HG02588 (cell line): ENCODE measurements around the gene URI1.

Source experiments
- ATAC-seq: cut with Tn5 transposase; IDR thresholded peaks from one replicate; pipeline ENCODE4 v1.9.1; 2021; ENCODE audit warnings: mild to moderate bottlenecking, moderate library complexity; ENCODE audit not compliant: unreplicated experiment

The URI1 gene

DNA sequence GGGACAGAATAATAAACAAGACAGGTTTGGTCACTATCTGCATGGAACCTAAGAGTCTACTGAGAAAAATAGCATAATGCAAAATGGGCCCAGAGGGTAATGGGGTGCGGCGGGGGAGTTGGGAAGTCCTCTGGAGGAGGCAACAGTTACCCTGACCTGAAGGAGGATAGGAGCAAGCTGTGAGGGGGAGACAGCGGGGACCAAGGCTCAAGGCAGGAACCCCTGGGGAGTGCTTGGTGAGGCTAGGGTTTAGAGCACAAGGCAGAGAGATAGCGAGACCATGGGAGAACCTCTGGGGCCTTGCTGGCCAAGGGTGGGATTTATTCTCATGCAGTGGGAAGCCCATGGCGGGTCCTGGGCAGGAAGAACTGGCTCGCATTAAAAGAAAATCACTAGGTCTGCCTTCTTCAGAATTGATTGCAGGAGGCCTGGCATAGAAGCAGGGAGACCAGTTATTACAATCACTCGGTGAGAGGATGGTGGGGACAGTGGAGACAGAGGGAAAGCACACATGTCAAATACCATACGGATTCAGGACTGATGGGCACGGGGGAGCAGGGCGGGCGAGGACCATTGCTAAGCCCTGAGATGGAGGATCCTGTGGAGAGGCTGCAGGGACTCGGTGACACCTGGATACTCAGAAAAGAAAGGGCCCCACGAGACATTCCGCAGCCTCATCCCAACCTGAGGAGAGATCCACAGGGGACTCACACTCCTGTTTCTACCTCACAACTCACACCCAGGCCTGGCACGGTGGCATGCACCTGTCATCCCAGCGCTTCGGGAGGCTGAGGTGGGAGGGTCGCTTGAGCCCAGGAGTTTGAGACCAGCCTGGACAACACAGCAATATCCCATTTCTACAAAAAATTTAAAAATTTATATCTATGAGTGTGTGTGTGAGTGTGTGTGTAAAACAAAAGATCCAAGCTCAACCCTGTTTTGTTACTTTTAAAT lies 110.4 kb downstream of the URI1 start:
- no peak for ATAC-seq

DNA sequence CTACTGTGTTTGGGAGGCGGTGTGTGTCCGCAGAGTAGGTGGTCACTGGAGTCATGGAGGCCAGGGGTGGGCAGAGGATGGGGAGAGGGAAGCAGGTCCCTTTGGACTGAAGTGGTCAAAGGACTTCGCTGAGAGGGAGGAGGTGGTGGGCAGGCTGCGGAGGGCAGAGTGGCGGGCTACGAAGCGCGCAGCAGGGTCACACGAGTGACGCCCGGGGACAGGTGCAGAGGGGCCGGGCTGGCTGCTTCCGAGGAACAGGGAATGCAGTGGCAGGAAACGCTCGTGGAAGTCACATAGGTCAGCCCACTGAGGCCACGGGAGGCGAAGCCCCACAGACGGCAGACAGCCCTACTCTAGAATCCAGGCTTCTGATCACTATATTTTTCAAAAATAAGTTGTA lies 111.5 kb downstream of the URI1 start:
- no peak for ATAC-seq

DNA sequence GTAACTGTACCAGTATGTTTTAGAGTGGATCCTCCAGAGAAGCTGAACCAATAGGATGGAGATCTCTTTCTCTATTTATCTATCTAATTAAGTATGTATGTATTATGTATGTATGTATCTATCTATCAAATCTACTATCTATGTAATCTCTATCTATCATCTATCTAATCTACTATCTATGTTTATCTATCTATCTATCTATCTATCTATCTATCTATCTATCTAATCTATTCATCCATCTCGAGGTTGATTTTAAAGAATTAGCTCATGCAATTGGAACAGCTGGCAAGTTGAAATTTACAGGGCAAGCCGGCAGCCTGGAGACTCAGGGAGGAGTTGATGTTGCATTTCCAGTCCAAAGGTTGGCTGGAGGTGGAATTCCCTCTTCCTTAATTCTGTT lies 112.2 kb downstream of the URI1 start:
- no peak for ATAC-seq

DNA sequence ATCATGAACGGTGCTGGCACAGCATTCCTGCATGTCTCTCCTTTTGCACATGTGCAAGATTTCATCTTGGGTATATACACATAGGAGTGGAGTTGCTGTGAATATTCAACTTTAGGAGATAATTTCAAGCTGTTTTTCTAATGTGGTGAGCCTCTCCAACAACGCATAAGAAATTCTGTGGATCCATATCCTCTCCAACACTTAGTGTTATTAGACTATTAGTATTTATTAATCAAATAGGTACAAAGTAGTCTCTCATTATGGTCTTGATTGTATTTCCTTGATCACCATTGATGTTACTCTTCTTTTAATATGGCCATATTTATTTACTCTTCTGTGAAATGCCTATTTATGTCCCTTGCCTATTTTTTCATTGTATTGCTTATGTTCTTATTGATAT lies 114.5 kb downstream of the URI1 start:
- ATAC-seq, result no peak

DNA sequence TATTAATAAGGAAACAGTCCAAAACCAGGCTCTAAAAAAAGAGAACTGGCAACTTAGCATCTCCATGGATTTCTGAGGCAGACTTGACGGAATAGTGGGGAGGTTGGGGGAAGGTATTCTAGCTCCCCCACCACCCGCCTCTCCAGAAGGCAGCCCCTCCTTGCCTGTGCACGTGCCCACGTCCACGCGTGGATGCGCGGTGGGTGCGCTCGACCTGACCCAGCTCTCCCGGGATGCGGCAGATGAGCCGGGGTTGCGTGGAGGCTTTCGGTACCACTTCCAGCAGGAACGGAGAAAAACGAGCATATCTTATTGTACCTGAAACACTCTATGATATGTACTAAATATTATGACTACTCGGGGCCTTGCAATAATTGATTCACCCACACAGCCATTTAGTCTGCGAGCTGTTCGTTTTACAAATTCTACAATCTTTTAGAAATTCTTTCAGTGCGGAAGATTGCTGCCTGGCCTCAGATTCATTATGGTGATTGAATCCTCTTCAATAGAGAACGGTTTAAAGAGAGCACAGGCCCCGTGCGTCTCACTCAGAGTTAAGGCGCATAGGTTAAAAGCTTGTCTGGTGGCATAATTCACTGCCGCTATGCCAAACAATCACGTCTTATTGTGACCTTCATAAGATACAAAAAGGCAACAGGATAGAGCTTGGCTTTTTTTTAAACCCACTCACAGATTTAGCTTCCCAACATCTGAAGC lies 117.9 kb downstream of the URI1 start:
- no peak for ATAC-seq

DNA sequence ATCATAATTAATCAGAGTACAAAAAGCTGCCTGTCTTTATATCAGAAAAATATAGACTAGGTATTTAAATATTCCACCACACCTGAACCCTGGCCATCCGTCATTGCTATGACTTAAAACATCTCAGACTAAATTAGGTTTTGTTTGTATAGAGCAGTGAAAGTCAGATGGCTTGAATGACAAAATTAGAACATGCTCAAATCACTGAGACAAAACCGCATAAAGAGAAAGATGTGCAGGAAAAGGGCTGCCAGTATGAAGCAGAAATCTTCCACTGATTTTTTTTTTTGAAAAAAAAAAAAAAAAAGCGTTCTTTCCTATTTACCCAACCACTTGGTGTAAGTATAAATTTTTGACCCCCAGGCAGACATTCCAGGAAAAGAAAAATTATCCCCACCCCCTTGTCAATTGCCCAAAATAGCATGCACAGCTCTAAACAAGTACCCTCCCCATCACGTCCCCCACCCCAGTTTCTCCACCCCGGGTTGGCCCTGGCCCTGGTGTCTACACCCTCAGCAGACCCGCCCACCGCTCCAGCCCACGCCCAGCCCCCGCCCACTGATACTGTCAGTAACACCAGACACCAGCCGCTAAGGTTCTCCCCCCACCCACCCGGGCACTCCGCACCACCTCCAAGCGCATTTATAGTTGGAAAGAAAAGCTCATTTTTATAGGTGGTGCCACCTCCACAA lies 118.6 kb downstream of the URI1 start:
- ATAC-seq, result no peak

DNA sequence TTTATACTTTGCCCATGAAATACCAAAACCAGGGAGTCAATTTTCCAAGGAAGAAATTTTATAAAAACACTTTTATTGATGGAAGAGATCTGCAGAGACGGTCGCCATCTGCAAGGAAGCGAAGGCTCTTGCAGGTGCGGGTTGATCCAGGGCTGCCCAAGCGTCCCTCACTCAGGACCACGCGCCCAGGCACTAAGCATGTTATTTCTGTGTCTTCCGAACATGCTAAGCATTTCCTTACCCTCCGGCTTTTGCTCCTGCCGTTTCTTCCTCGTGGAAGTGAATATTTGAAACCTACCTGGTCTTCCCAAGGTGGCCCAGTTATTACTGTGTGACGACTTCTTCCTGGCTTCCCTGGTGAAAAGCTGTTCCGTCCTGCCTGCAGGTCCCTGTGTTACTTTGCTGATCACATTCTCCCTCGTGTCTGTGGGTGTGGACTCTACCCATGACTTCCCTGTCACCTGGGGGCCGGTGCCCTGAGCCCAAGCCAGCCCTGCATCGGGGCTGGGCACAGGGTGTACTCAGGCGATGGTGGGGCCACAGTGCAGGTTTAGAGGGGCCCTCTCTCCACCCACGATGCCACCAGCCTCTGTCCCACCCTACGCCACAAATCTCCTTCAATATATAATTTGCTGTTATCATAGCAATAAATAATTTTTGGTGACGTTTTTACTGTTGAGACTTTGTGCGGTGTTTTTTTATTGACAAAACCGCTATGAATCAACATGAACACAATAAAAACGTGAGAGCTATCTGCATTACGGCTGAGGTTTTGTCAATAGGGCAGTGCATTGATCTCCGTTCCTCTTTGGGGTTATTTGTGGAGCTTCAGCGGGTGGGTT lies 119.4 kb downstream of the URI1 start:
- no peak for ATAC-seq

DNA sequence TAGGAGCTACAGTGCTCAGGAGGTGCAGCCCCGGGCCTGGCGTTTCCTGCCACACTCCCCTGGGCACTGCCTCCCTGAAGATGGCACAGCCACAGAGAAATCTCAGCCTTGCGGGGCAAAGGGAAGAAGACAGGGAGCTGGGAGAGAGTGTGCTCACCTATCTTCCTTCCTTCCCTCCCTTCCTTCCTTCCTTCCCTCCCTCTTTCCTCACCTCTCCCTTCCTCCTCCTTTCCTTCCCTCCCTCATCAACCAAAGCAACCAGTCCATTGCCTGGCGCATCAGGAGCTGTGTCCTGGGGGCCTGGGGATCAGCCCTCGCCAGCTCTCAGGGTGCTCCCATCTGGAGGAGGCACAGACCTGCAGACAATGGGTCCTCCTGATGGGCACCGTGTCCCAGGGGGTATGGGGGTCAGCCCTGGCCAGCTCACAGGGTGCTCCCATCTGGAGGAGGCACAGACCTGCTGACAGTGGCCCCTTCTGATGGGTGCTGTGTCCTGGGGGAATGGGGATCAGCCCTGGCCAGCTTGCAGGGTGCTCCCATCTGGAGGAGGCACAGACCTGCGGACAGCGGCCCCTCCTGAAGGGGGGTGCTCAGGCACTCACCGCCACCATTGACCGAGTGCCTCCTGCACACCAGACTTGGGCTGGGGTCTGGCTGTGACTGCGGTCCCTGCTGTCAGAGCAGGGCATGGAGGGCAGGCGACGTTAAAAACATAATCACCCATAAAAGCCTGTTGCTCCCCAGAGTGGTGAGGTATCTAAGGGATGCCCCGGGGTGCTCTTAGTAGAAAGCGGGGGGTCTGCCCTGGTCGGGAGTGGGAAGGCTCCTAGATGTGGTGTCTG lies 120.2 kb downstream of the URI1 start:
- ATAC-seq, result no peak

DNA sequence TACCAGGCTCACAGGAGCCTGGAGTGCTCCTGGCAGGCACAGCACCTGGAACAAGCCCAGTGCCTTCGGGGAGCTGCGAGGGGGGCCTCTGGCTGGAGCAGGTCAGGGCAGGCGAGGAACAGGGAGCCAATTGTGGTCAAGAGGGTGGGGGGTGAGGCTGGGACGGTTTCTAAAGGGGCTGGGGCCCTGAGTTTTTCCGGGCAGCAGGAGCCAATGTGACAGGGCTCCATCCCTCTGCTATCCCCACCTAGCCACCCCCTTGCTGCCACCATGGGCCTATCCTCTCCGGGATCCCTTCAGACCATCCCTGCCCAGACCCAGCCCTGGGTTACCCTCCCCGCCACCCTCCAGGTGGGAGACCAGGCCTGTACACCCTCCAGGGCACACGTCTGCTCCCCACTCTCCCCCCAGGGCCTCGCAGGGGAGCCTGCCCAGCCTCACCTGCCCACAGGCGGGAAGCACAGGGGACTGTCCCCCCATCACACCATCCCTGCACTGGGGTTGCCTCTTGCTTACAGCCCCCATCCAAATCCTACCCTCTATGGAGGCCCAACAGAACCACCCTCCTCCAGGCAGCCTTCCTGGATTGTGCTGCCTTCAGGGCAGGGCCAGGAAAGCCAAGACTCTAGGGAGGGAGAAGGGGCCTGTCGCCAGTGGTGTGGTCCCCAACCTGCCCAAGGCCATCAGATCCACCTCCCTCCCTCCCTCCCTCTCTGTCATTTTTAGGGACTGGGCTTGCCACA lies 121.0 kb downstream of the URI1 start:
- ATAC-seq, result no peak

DNA sequence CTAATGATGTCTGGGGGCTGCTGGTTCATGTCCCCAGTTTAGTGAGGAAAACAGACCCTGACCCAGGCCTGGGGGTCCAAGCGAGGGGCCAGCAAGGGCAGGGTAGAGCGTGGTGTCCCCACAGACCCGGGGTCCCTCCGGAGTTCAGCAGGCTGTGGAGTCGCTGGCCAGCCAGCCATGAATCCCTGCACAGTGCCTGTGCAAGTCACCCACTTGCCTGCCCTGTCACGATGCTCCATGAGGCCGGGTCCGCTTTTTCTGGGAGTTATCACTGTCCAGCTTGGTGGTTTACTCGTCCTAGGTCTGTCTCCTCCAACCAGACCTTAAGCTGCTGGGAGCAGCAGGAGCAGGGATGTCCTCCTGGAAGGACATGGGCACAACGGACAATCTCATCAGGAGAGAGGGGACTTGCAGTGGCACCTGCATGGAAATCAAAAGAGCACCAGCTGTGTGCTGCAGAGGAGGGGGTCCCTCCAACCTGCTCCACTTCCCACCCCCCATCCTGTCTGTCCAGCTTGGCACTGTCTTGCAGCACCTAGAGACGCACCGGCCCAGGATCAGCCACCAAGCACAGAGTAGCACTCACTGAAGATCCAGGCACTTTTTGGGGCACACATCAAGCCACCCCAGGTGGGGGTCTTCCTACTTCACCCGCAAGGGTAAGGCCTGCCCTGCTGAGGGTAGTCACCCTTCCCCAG lies 121.8 kb downstream of the URI1 start:
- ATAC-seq, result no peak

DNA sequence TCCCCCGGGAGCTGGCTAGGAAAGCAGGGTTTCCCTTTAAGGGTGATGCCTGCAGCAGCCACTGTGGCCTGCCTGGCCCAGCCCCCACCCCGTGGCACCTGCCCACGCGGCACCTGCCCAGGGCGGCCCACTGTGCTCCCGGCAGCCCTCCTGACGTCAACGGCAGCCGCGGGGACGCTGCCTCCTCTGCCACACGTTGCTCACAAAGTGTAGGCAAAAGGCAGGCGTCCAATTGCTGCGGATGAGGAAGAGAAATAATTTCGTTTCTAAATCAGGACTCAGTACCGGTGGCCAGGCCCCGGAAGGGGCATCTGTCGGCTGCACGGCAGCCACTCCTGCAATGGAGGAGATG lies 122.3 kb downstream of the URI1 start:
- ATAC-seq, result no peak

DNA sequence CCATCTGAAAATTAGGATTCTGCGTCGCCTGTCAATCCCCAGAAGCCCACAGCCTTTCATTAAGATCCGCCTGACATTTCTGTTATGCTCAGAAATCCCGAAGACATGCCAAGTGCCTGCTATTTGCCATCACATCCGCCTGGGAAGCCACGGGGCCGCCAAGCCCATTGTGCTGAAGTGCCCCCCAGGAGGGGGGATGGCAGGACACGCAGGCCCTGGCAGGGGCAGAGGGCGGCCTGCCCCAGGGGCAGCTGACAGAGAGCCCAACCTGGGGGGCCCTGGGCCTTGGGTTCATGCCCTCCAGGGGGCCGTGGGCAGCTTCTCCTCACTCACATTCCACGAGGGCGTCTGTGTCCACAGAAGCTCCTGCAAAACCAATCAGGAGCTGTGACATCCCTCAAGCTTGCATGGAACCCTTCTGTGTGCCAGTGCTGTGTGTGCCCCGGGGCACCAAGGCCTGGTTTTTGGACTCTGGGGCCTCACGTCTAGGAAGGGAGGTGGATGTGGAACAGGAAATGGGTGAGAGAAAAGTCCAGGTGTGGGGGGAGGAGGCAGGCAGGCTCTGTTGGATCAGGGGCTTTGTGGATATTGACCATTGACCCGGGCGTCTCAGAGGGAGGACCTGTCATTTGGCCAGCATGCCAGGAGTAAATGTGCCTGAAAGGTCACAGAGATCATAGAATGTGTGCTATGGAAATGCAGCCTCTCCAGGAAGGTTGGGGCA lies 122.9 kb downstream of the URI1 start:
- no peak for ATAC-seq

DNA sequence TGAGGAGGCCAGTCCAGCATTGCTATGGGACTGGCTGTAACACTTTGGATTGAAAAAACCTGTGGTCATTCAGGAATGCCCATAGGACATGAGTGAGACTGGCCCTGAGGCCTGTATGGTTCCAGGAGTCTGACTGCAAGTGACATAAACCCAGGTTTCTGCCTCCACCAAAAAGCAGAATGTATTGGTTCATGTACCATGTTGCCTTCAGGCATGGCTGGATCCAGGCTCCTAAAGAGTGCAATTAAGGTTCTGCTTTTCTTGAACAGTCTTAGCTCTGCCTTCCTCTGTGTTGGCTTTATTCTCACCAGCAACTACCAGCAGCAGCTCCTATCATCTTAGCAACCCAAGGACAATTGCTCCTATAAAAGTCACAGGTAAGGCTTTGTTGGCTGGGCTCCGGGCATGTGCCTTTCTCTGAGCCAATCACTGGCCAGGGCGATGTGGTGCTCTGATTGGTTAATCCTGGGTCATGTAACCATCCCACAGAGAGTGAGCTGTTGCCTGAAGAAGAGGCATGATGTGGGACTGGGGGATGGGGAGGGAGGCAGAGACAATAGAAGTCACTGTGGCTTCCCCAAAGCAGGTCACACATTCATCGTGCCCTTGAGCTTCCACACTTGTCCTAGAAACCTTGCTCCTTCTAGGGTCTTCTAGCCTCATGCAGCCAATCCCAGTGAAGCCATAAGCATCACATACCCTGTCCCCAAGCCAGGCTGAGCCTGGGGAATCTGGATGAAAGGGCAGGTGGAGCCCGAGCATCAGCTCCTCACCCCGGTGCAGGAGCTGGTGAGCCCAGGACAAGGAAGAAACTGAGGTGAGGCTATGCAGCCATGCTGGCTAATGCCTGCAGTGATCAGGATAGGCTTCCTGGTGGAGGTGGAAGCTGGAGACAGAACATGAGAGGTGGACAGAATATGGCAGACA lies 123.9 kb downstream of the URI1 start:
- ATAC-seq, result no peak
